ENCODE results near the gene BPIFB4. TPM values are rescaled to one million over a fixed set of nuclear protein-coding genes. Genes with fewer than 3 reads are reported as not detected.

Gene BPIFB4
- total and polyA plus RNA-seq, 2 of the 4 experiments (the other 2 are of a cell fraction): not detected

GRCh38 chr20:33075281-33075680 is 4.2 kb upstream of the BPIFB4 start:
- WGBS, 2 experiments (ENCODE audit: extremely low coverage in 2 of 2, insufficient read length in 1 of 2): 18% methylated on average over 3 of the region's 6 CpGs; no CpG with 5 or more reads in 1 of the 2 experiments
- Histone ChIP-seq H3K14ac (replicated peaks; ENCODE audit: low read depth, low read length) (no peak overlapping the region), H4K8ac (ENCODE audit: low read depth in 2 of 2, low read length in 2 of 2) (no peak overlapping the region), H4K20me1 (ENCODE audit: insufficient read depth, low read length) (no peaks in the 10 kb centered on the region; the same call in 1 of the 2 replicates), H3K27me3 (ENCODE audit: control insufficient read depth, insufficient read depth, low read length) (peaks cover 13% of the 10 kb centered on the region), H3K36me3 (ENCODE audit: control insufficient read depth, insufficient read depth, low read length) (no peaks in the 10 kb centered on the region), H4K91ac (ENCODE audit: insufficient read depth, low read depth, low read length) (no peak overlapping the region), H3K9ac (ENCODE audit: low read depth, low read length) (no peak overlapping the region), H2BK120ac (ENCODE audit: low read depth, low read length) (no peak overlapping the region), H3K27ac (ENCODE audit: insufficient read depth, low read length) (no peak overlapping the region), H3K18ac (ENCODE audit: low read depth, low read length) (no peak overlapping the region), H3K79me1 (ENCODE audit: low read depth in 1 of 2, low read length in 2 of 2) (no peaks in the 10 kb centered on the region), H3K4me2 (ENCODE audit: low read depth, low read length) (no peak overlapping the region), H3K23ac (ENCODE audit: low read depth, low read length) (no peak overlapping the region), H2AK5ac (ENCODE audit: low read depth, low read length) (no peak overlapping the region), H3K4ac (ENCODE audit: low read depth, low read length) (no peak overlapping the region), H3K56ac (ENCODE audit: extremely low read depth, insufficient read depth, low read length) (no peak overlapping the region), H3K9me1 (ENCODE audit: insufficient read depth, low read length) (no peaks in the 10 kb centered on the region), H2AFZ (replicated peaks; ENCODE audit: low read length, poor library complexity) (no peak overlapping the region), H3K4me1 (ENCODE audit: control insufficient read depth, insufficient read depth, low read length) (no peaks in the 10 kb centered on the region), H2AK9ac (replicated peaks; ENCODE audit: low read depth, low read length, poor library complexity) (no peak overlapping the region), H3K4me3 (ENCODE audit: insufficient read depth, low read depth, low read length) (no peak overlapping the region), H4K5ac (ENCODE audit: low read depth, low read length) (no peak overlapping the region), H2BK20ac (ENCODE audit: low read depth, low read length) (no peak overlapping the region), H3K9me3 (ENCODE audit: control insufficient read depth, insufficient read depth, low read length) (no peaks in the 10 kb centered on the region), H2BK15ac (ENCODE audit: low read depth, low read length) (no peak overlapping the region), H2BK5ac (ENCODE audit: low read depth, low read length, poor library complexity, severe bottlenecking) (no peak overlapping the region)
- intact Hi-C loops (cut with micrococcal nuclease): no loop called here
- ATAC-seq (ENCODE audit: low read depth) (no peak), DNase-seq (no peak)
- BruUV-seq (replicated peaks): no TSS peak
- in situ Hi-C loops (cut with MboI; ENCODE audit: low sequenced_read_pairs): no loop called here
- TF ChIP-seq, protein P1, sequence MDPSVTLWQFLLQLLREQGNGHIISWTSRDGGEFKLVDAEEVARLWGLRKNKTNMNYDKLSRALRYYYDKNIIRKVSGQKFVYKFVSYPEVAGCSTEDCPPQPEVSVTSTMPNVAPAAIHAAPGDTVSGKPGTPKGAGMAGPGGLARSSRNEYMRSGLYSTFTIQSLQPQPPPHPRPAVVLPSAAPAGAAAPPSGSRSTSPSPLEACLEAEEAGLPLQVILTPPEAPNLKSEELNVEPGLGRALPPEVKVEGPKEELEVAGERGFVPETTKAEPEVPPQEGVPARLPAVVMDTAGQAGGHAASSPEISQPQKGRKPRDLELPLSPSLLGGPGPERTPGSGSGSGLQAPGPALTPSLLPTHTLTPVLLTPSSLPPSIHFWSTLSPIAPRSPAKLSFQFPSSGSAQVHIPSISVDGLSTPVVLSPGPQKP (IDR thresholded peaks at IDR 0.05; ENCODE audit: borderline replicate concordance, low read depth, low read length): no peak
- TF ChIP-seq RAD21 (IDR thresholded peaks at IDR 0.05; ENCODE audit: low read length) (no peak), CHD1 (IDR thresholded peaks at IDR 0.05; ENCODE audit: low read depth, low read length) (no peak), RFX5 (IDR thresholded peaks at IDR 0.05; ENCODE audit: low read depth, low read length) (no peak), MAZ (IDR thresholded peaks at IDR 0.05; ENCODE audit: borderline replicate concordance, low read depth, low read length) (no peak), MAFK (IDR thresholded peaks at IDR 0.05; ENCODE audit: low read depth, low read length) (no peak), NFE2L2 (IDR thresholded peaks at IDR 0.05; ENCODE audit: low read depth, low read length) (no peak), POLR2A (IDR thresholded peaks at IDR 0.05; ENCODE audit: low read depth, low read length) (no peak), CTCF (conservative IDR thresholded peaks at IDR 0.05; ENCODE audit: low read depth, low read length) (no peak), MXI1 (IDR thresholded peaks at IDR 0.05; ENCODE audit: borderline replicate concordance, low read depth, low read length) (no peak), SMC3 (IDR thresholded peaks at IDR 0.05; ENCODE audit: low read depth, low read length) (no peak), CEBPB (IDR thresholded peaks at IDR 0.05; ENCODE audit: low read depth, low read length) (no peak), FOS (IDR thresholded peaks at IDR 0.05; ENCODE audit: low read depth, low read length) (no peak), BHLHE40 (IDR thresholded peaks at IDR 0.05; ENCODE audit: low read depth, low read length) (no peak), RCOR1 (IDR thresholded peaks at IDR 0.05; ENCODE audit: insufficient replicate concordance, low read length) (no peak)
- TF ChIP-seq, protein P2, sequence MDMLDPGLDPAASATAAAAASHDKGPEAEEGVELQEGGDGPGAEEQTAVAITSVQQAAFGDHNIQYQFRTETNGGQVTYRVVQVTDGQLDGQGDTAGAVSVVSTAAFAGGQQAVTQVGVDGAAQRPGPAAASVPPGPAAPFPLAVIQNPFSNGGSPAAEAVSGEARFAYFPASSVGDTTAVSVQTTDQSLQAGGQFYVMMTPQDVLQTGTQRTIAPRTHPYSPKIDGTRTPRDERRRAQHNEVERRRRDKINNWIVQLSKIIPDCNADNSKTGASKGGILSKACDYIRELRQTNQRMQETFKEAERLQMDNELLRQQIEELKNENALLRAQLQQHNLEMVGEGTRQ (IDR thresholded peaks at IDR 0.05; ENCODE audit: low read depth, low read length): no peak
- CTCF ChIA-PET: no interaction called here
- POLR2A ChIA-PET (ENCODE audit: unreplicated experiment): no interaction called here
- dilution Hi-C loops (cut with HindIII; ENCODE audit: low sequenced_read_pairs, unreplicated experiment): no loop called here

Data from IMR-90 (cell line).